H1 (cell line): Measurements from ENCODE around the gene MYLK. TPM values are rescaled to one million over a fixed set of nuclear protein-coding genes. Genes with fewer than 3 reads are reported as not detected.
A peak's percentile ranks its signal among the peaks of the same experiment; 100 is the strongest.

Experiments used
- CTCF ChIA-PET: fragments of 300-600 bp; sonication (Branson Sonifier 250); formaldehyde crosslinking; loops from one replicate; lab custom pipeline; 2021; ENCODE audit not compliant: partially characterized antibody; lab: Charles Lee
- POLR2A ChIA-PET: fragments of 300-600 bp; sonication (Branson Sonifier 250); formaldehyde crosslinking; loops from one replicate; lab custom pipeline; 2021; ENCODE audit warnings: inconsistent platforms; ENCODE audit not compliant: partially characterized antibody; lab: Charles Lee
- DNase-seq, 2 experiments: peaks; one replicate each; pipeline versions ENCODE4 v3.0.0 to v3.0.0-alpha.2; 2010 to 2022; ENCODE audit warnings: low spot score in 2 of 2, low read depth in 1 of 2, mixed read lengths in 1 of 2
- FAIRE-seq: peaks from 2 replicates; lab custom pipeline; 2011; peaks lifted over from hg19 to GRCh38; lab: Jason Lieb, UNC
- H2AFZ ChIP-seq: 2 replicates; pipeline ENCODE4 v1.8.1; 2012; ENCODE audit warnings: low read length, inconsistent platforms
- H2AK5ac ChIP-seq: 2 replicates; pipeline ENCODE4 v1.6.1; 2013; ENCODE audit warnings: low read depth, low read length
- H2BK120ac ChIP-seq: replicated peaks from 2 replicates; pipeline ENCODE3; 2013; ENCODE audit warnings: low read depth, low read length, inconsistent platforms
- H2BK12ac ChIP-seq: 2 replicates; pipeline ENCODE4 v1.6.1; 2013; ENCODE audit warnings: low read depth, low read length
- H2BK15ac ChIP-seq: 2 replicates; pipeline ENCODE4 v1.6.1; 2013; ENCODE audit warnings: low read length
- H2BK20ac ChIP-seq: 2 replicates; pipeline ENCODE4 v1.6.1; 2013; ENCODE audit warnings: low read length
- H2BK5ac ChIP-seq: 2 replicates; pipeline ENCODE4 v1.6.1; 2013; ENCODE audit warnings: low read depth, low read length
- H3K14ac ChIP-seq: 2 replicates; pipeline ENCODE4 v1.6.1; 2013; ENCODE audit warnings: inconsistent platforms; ENCODE audit not compliant: insufficient read length
- H3K18ac ChIP-seq: 2 replicates; pipeline ENCODE4 v1.6.1; 2013; ENCODE audit warnings: low read length; ENCODE audit errors: extremely low read depth
- H3K23ac ChIP-seq: 2 replicates; pipeline ENCODE4 v1.6.1; 2013; ENCODE audit warnings: inconsistent platforms; ENCODE audit not compliant: insufficient read length
- H3K23me2 ChIP-seq: 2 replicates; pipeline ENCODE4 v1.6.1; 2013; ENCODE audit warnings: low read depth, low read length
- H3K27ac ChIP-seq: 2 replicates; pipeline ENCODE4 v1.6.1; 2011; ENCODE audit warnings: low read depth, low read length, inconsistent platforms
- H3K27me3 ChIP-seq, 4 experiments: replicated peaks in 1 of 4; 1 replicate in 1 of 4; 2 replicates in 3 of 4; pipeline versions ENCODE4 v1.6.1 to v1.8.1; 2011 to 2013; ENCODE audit warnings: low read length in 3 of 4, mild to moderate bottlenecking in 3 of 4, inconsistent platforms in 2 of 4, mixed read lengths in 2 of 4, moderate library complexity in 1 of 4; ENCODE audit not compliant: control insufficient read depth in 3 of 4, insufficient read depth in 3 of 4; ENCODE audit errors: extremely low read depth in 1 of 4
- H3K36me3 ChIP-seq, 4 experiments: 2 replicates each; pipeline versions ENCODE4 v1.6.1 to v1.8.1; 2011 to 2013; ENCODE audit warnings: mild to moderate bottlenecking in 4 of 4, low read length in 3 of 4, moderate library complexity in 2 of 4, control low read depth in 1 of 4, inconsistent platforms in 1 of 4; ENCODE audit not compliant: insufficient read depth in 4 of 4, control insufficient read depth in 2 of 4
- H3K4ac ChIP-seq: replicated peaks from 2 replicates; pipeline ENCODE3; 2013; ENCODE audit warnings: low read length, low read depth, mixed read lengths, inconsistent platforms; ENCODE audit not compliant: insufficient read length
- H3K4me1 ChIP-seq, 4 experiments: replicated peaks in 1 of 4; 1 replicate in 1 of 4; 2 replicates in 3 of 4; pipeline versions ENCODE4 v1.6.1 to v1.8.1; 2011 to 2013; ENCODE audit warnings: low read length in 3 of 4, inconsistent platforms in 2 of 4, mixed read lengths in 1 of 4; ENCODE audit not compliant: insufficient read depth in 4 of 4, control insufficient read depth in 3 of 4
- H3K4me2 ChIP-seq, 2 experiments: 2 replicates each; pipeline versions ENCODE4 v1.6.1 to v1.8.1; 2011 to 2013; ENCODE audit warnings: low read depth in 2 of 2, low read length in 2 of 2, control low read depth in 1 of 2, inconsistent platforms in 1 of 2, mild to moderate bottlenecking in 1 of 2; ENCODE audit not compliant: insufficient read depth in 1 of 2
- H3K4me3 ChIP-seq, 4 experiments: fragments of 200-600, 300-600 bp in 1 of 4; sonication (generic), shearing (Covaris generic), sonication (Bioruptor Twin) in 1 of 4; 2 replicates each; pipeline versions ENCODE4 v1.5.1 to v1.8.1; 2011 to 2016; ENCODE audit warnings: low read length in 4 of 4, low read depth in 3 of 4, control low read depth in 2 of 4, inconsistent platforms in 2 of 4, mild to moderate bottlenecking in 2 of 4, mixed read lengths in 1 of 4, moderate library complexity in 1 of 4; ENCODE audit not compliant: insufficient read depth in 2 of 4; ENCODE audit errors: extremely low read depth in 1 of 4
- H3K56ac ChIP-seq: replicated peaks from 2 replicates; pipeline ENCODE3; 2013; ENCODE audit warnings: low read depth, mild to moderate bottlenecking, mixed read lengths, low read length, inconsistent platforms; ENCODE audit not compliant: insufficient read length
- H3K79me1 ChIP-seq: 2 replicates; pipeline ENCODE4 v1.6.1; 2013; ENCODE audit warnings: low read depth, low read length, control low read depth
- H3K79me2 ChIP-seq, 2 experiments: 2 replicates each; pipeline versions ENCODE4 v1.6.1 to v1.8.1; 2012 to 2013; ENCODE audit warnings: low read length in 2 of 2, mild to moderate bottlenecking in 2 of 2, inconsistent platforms in 1 of 2; ENCODE audit not compliant: insufficient read depth in 2 of 2, control insufficient read depth in 1 of 2
- H3K9ac ChIP-seq, 4 experiments: replicated peaks in 1 of 4; 1 replicate in 1 of 4; 2 replicates in 3 of 4; pipeline versions ENCODE4 v1.6.1 to v1.8.1; 2011 to 2013; ENCODE audit warnings: low read depth in 3 of 4, low read length in 3 of 4, control low read depth in 2 of 4, mild to moderate bottlenecking in 2 of 4, moderate library complexity in 2 of 4, inconsistent platforms in 1 of 4; ENCODE audit errors: extremely low read depth in 1 of 4
- H3K9me3 ChIP-seq, 2 experiments: 2 replicates each; pipeline versions ENCODE4 v1.6.1 to v1.8.1; 2012 to 2013; ENCODE audit warnings: mild to moderate bottlenecking in 2 of 2, moderate library complexity in 2 of 2, control low read depth in 1 of 2, inconsistent platforms in 1 of 2, low read depth in 1 of 2, low read length in 1 of 2, mixed read lengths in 1 of 2; ENCODE audit not compliant: insufficient read depth in 2 of 2
- H4K20me1 ChIP-seq, 2 experiments: replicated peaks in 1 of 2; 2 replicates each; pipeline versions ENCODE3 to v1.8.1; 2011 to 2013; ENCODE audit warnings: inconsistent platforms in 2 of 2, low read length in 2 of 2, mild to moderate bottlenecking in 1 of 2; ENCODE audit not compliant: insufficient read depth in 2 of 2, control insufficient read depth in 1 of 2
- H4K5ac ChIP-seq: 2 replicates; pipeline ENCODE4 v1.6.1; 2013; ENCODE audit warnings: low read length, low read depth, mixed read lengths, inconsistent platforms; ENCODE audit not compliant: insufficient read length
- H4K8ac ChIP-seq: 2 replicates; pipeline ENCODE4 v1.8.0; 2013; ENCODE audit warnings: mild to moderate bottlenecking, moderate library complexity, low read length, inconsistent platforms; ENCODE audit not compliant: insufficient read depth; ENCODE audit errors: extremely low read depth
- H4K91ac ChIP-seq: replicated peaks from 2 replicates; pipeline ENCODE3; 2013; ENCODE audit warnings: low read length, mixed read lengths, inconsistent platforms; ENCODE audit not compliant: insufficient read length
- JUND ChIP-seq: IDR thresholded peaks from 2 replicates; pipeline ENCODE4 v1.6.1; 2011; ENCODE audit warnings: mild to moderate bottlenecking, improper control_type of control experiment, low read length
- YY1 ChIP-seq: IDR thresholded peaks from 2 replicates; pipeline ENCODE4 v1.6.1; 2011; ENCODE audit warnings: low read depth, mild to moderate bottlenecking, low read length
- WGBS, 2 experiments: shearing (Covaris generic) in 1 of 2; methylation state at CpG; one replicate each; pipeline versions ENCODE4 v1.1.6 to v1.1.7; 2013 to 2015; ENCODE audit warnings: low lambda C conversion rate in 2 of 2, mixed read lengths in 2 of 2, inconsistent platforms in 1 of 2, low coverage in 1 of 2, missing lambda C conversion rate in 1 of 2; ENCODE audit not compliant: insufficient replicate concordance in 2 of 2, insufficient coverage in 1 of 2, insufficient read length in 1 of 2; ENCODE audit errors: extremely low coverage in 1 of 2, missing lambda C conversion rate in 1 of 2; 5-methylcytosine and 5-hydroxymethylcytosine counted together
- polyA plus RNA-seq, 7 experiments: library from polyadenylated mRNA; depleted of rRNA in 3 of 7; stranded (reverse) in 5 of 7; unstranded in 2 of 7; fragments of >200 nt in 5 of 7; fragments of 200-250 nt in 2 of 7; gene quantifications; 1 replicate in 5 of 7; 2 replicates in 1 of 7; 4 replicates in 1 of 7; pipeline versions ENCODE4 v1.2.1 to v1.2.3, GENCODE V29; 2011 to 2013; ENCODE audit warnings: missing spikeins in 2 of 7, mixed read lengths in 2 of 7
- total RNA-seq: library from RNA; stranded (reverse); fragmentation: NEBNext Ultra II Directional; extraction: Animal tissue kit (Norgen Biotek cat#: 25700); gene quantifications from 2 replicates; pipeline ENCODE4 v1.2.1, GENCODE V29; 2021

MYLK gene
- total and polyA plus RNA-seq, 2 of the 8 experiments (the other 6 are each of a cell fraction or from before 2014, with no cell fraction given), result 11.6 to 21.3 TPM

DNA sequence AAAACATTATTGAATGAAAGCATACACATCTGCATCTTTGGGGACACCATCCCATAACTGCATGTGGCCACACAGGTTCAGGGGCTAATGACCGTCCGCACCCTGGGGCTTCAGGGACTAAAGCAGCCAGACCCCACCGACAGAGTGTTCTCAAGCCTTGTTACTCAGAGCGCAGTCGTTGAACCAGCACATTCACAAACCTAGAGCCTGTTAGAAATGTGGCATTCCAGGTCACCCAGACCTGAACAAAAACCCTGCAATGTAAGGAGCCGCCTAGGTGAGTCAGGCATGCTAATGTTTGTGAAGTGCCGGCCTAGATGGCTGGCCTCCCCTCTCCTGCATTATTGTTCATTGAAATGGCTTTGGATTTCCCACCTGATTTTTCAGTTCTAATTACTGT is 247.0 kb downstream of the MYLK start:
- H3K4me1 ChIP-seq, result peaks cover 7 to 33% (median 15%) of the 10 kb centered on the region in 4 experiments

More for the DNA sequence above, 247.0 kb downstream of the MYLK start:
- Histone ChIP-seq H3K27ac (0 out of 2 replicates have a peak overlapping the region, but pooled peaks have one; percentile 9), H2BK15ac (no peak overlapping the region), H3K23me2 (0 out of 2 replicates have a peak, but pooled peaks cover 2% of the 10 kb centered on the region), H3K9me3 (no peaks in the 10 kb centered on the region), H2BK120ac (no peak overlapping the region), H3K4me2 (peak overlapping the region in 1 of 2 experiments; percentile 41; a peak in 2 of 4 replicates), H3K27me3 (no peaks in the 10 kb centered on the region), H3K79me2 (no peaks in the 10 kb centered on the region), H2AK5ac (no peak overlapping the region), H3K79me1 (no peaks in the 10 kb centered on the region; the same call in 1 of the 2 replicates), H3K18ac (no peak overlapping the region), H3K4me3 (peak overlapping the region in 1 of 4 experiments; percentile 14; a peak in 1 of 8 replicates), H3K14ac (no peak overlapping the region), H4K91ac (peak overlapping the region; percentile 11), H2BK12ac (no peak overlapping the region), H2AFZ (no peak overlapping the region), H3K9ac (no peak overlapping the region; a peak in 1 of 7 replicates), H3K56ac (no peak overlapping the region), H3K4ac (no peak overlapping the region), H2BK20ac (no peak overlapping the region), H2BK5ac (no peak overlapping the region), H4K8ac (no peak overlapping the region), H3K23ac (no peak overlapping the region), H4K5ac (no peak overlapping the region), H3K36me3 (no peaks in the 10 kb centered on the region), H4K20me1 (no peaks in the 10 kb centered on the region)
- FAIRE-seq (no peak), DNase-seq (peak in 1 of 2 experiments; percentile 19)
- WGBS, 2 experiments, result 76% methylated on average over 7 of the region's 7 CpGs; no CpG with 5 or more reads in 1 of the 2 experiments
- ChIA-PET CTCF (interaction anchor here (1.1 to 32.0 kb wide), 6 partner anchors 15 to 87 kb away, joined by 5 to 1463 read pairs (median 26); no protein-coding TSS in a partner anchor), POLR2A (interaction anchor here (1.2 to 1.3 kb wide), 2 partner anchors 14 to 51 kb away, joined by 3 to 4 read pairs; no protein-coding TSS in a partner anchor)
- 0 out of 2 replicates have a peak, but pooled peaks have one; percentile 17 for TF ChIP-seq JUND
- TF ChIP-seq YY1, result no peak
